ENCODE measurements around the gene KRTAP19-5.

The KRTAP19-5 gene

DNA sequence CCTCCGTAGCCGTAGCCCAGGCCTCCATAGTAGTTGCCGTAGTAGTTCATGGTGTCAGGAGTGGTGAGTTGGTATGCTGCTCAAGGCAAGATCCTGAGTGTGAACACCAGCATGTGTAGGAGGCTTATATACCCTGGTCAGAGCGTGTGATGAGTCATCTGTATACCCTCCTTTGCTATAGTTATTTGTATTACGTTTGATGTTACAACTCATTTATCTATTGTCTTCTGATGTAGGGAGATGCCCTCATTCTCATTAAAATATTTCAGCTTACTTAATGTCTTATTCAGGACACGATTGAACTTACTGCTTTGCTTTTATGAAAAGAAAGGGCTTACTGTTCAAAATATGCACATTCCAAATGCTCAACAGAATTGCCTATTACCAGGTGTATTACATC is at the start of gene KRTAP19-5:
Gene KRTAP19-5 (minus strand): TSS at position 101 of the 400 bp plus-strand sequence. CDS start 51 bp downstream, at position 50.
- no peak within 1 kb of the TSS for H3K9ac ChIP-seq (ENCODE audit: low read length)
- no peaks in the 10 kb centered on the region for H3K9me3 ChIP-seq (replicated peaks; ENCODE audit: insufficient read depth, low read length)
- no peak for DNase-seq
- TF ChIP-seq EZH2phosphoT487 (IDR thresholded peaks at IDR 0.05; ENCODE audit: low read length), result no peak
- no peak for TF ChIP-seq EZH2 (optimal IDR thresholded peaks at IDR 0.05; ENCODE audit: low read depth, low read length)
- TF ChIP-seq, protein P1, sequence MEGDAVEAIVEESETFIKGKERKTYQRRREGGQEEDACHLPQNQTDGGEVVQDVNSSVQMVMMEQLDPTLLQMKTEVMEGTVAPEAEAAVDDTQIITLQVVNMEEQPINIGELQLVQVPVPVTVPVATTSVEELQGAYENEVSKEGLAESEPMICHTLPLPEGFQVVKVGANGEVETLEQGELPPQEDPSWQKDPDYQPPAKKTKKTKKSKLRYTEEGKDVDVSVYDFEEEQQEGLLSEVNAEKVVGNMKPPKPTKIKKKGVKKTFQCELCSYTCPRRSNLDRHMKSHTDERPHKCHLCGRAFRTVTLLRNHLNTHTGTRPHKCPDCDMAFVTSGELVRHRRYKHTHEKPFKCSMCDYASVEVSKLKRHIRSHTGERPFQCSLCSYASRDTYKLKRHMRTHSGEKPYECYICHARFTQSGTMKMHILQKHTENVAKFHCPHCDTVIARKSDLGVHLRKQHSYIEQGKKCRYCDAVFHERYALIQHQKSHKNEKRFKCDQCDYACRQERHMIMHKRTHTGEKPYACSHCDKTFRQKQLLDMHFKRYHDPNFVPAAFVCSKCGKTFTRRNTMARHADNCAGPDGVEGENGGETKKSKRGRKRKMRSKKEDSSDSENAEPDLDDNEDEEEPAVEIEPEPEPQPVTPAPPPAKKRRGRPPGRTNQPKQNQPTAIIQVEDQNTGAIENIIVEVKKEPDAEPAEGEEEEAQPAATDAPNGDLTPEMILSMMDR (IDR thresholded peaks at IDR 0.05; ENCODE audit: low read length), result no peak
- no peak within 1 kb of the TSS for H2AFZ ChIP-seq (ENCODE audit: low read length)
- no peaks in the 10 kb centered on the region for H3K9me2 ChIP-seq (replicated peaks; ENCODE audit: insufficient read depth, low read length)
- no peak within 1 kb of the TSS for H3K4me2 ChIP-seq (ENCODE audit: low read depth, low read length)
- H3K4me3 ChIP-seq (ENCODE audit: low read length), result no peak within 1 kb of the TSS
- no peak within 1 kb of the TSS for H3K27ac ChIP-seq (ENCODE audit: low read length)
- no peaks in the 10 kb centered on the region for H3K79me2 ChIP-seq (ENCODE audit: low read length)
- H3K27me3 ChIP-seq (replicated peaks; ENCODE audit: insufficient read depth, low read length), result no peaks in the 10 kb centered on the region
- no peaks in the 10 kb centered on the region for H3K4me1 ChIP-seq (ENCODE audit: low read length)
- H3K36me3 ChIP-seq (replicated peaks; ENCODE audit: insufficient read depth, low read length), result no peaks in the 10 kb centered on the region
- H3F3A ChIP-seq (ENCODE audit: insufficient read depth, low read length), result no peaks in the 10 kb centered on the region
- H4K20me1 ChIP-seq (ENCODE audit: insufficient read depth, low read length), result no peaks in the 10 kb centered on the region

DNA sequence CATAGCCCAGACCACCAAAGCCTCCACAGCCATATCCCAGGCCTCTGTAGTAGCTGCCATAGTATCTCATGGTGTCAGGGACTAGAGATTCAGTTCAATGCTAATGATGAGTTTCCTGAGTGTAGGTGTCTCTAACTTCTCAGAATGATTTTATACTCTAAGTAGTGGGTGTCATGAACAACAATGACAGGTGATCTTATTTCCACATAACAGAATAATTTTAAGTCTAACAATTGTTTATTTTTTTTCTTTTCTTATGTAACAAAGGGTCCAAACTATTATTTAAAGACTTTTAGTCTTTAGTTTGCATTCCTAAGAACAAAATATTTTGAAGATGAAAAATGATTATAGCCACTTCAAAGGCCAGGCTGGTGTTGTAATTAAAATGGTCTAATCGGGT is 39.8 kb upstream of the KRTAP19-5 start, which contains the start of gene KRTAP19-6:
Gene KRTAP19-6 (minus strand): TSS at position 101 of the 400 bp plus-strand sequence. CDS start 31 bp downstream, at position 70.
- Histone ChIP-seq H2AFZ (ENCODE audit: low read length) (no peak within 1 kb of the TSS), H3K79me2 (ENCODE audit: low read length) (no peaks in the 10 kb centered on the region), H3K27ac (ENCODE audit: low read length) (no peak within 1 kb of the TSS), H3K27me3 (replicated peaks; ENCODE audit: insufficient read depth, low read length) (no peaks in the 10 kb centered on the region), H3K9me2 (replicated peaks; ENCODE audit: insufficient read depth, low read length) (no peaks in the 10 kb centered on the region), H3K36me3 (replicated peaks; ENCODE audit: insufficient read depth, low read length) (no peaks in the 10 kb centered on the region), H4K20me1 (ENCODE audit: insufficient read depth, low read length) (no peaks in the 10 kb centered on the region), H3K4me2 (ENCODE audit: low read depth, low read length) (no peak within 1 kb of the TSS), H3K4me1 (ENCODE audit: low read length) (no peaks in the 10 kb centered on the region), H3K9me3 (replicated peaks; ENCODE audit: insufficient read depth, low read length) (no peaks in the 10 kb centered on the region), H3K9ac (ENCODE audit: low read length) (no peak within 1 kb of the TSS), H3F3A (ENCODE audit: insufficient read depth, low read length) (no peaks in the 10 kb centered on the region), H3K4me3 (ENCODE audit: low read length) (no peak within 1 kb of the TSS)
- no peak for DNase-seq
- TF ChIP-seq EZH2 (optimal IDR thresholded peaks at IDR 0.05; ENCODE audit: low read depth, low read length), result no peak
- TF ChIP-seq, protein P1 (IDR thresholded peaks at IDR 0.05; ENCODE audit: low read length), result no peak
- no peak for TF ChIP-seq EZH2phosphoT487 (IDR thresholded peaks at IDR 0.05; ENCODE audit: low read length)

DNA sequence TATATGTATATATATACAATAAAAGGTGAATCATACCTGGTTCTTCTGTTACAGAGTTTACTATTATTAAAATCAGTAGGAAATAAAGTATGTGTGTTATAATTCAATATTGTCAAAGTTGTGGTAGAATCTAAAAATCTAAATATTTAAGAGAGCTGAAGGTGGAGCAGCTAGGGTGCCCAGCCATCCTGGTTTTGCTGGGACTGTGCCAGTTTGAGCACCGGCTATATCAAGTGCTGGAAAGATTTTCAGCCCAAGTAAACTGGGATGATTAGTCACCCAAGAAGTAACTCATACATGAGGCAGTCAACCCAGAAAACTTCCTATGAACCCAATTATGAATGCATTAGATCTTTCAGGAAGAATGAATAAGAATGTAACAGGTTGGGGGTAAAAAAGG is 16.9 kb upstream of the KRTAP19-5 start:
- Histone ChIP-seq H3F3A (ENCODE audit: insufficient read depth, low read length) (no peaks in the 10 kb centered on the region), H3K36me3 (replicated peaks; ENCODE audit: insufficient read depth, low read length) (no peaks in the 10 kb centered on the region), H3K27ac (ENCODE audit: low read length) (no peak overlapping the region), H3K9ac (ENCODE audit: low read length) (no peak overlapping the region), H3K79me2 (ENCODE audit: low read length) (no peaks in the 10 kb centered on the region), H3K4me2 (ENCODE audit: low read depth, low read length) (no peak overlapping the region), H2AFZ (ENCODE audit: low read length) (no peak overlapping the region), H3K9me2 (replicated peaks; ENCODE audit: insufficient read depth, low read length) (no peaks in the 10 kb centered on the region), H3K27me3 (replicated peaks; ENCODE audit: insufficient read depth, low read length) (no peaks in the 10 kb centered on the region), H3K9me3 (replicated peaks; ENCODE audit: insufficient read depth, low read length) (no peaks in the 10 kb centered on the region), H4K20me1 (ENCODE audit: insufficient read depth, low read length) (no peaks in the 10 kb centered on the region), H3K4me3 (ENCODE audit: low read length) (no peak overlapping the region), H3K4me1 (ENCODE audit: low read length) (no peaks in the 10 kb centered on the region)
- no peak for DNase-seq
- TF ChIP-seq EZH2phosphoT487 (IDR thresholded peaks at IDR 0.05; ENCODE audit: low read length), result no peak

DNA sequence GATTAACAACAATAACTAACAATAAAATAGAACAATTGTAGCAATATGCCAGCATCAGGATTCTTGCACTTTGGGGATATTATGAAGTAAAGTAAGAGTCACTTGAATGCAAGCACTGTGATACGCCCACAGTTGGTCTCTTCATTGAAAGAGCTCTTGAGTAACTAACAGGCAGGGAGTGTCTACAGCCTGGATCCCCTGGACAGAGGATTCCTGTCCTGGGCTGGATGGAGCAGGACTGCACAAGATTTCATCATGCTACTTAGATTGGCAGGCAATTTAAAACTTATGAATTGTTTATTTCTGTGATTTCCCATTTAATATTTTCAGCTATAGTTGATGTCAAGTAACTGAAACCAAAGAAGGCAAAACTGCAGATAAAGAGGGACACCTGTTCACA is 13.7 kb upstream of the KRTAP19-5 start:
- Histone ChIP-seq H3K79me2 (ENCODE audit: low read length) (no peaks in the 10 kb centered on the region), H3K9me3 (replicated peaks; ENCODE audit: insufficient read depth, low read length) (no peaks in the 10 kb centered on the region), H3F3A (ENCODE audit: insufficient read depth, low read length) (no peaks in the 10 kb centered on the region), H2AFZ (ENCODE audit: low read length) (no peak overlapping the region), H3K9me2 (replicated peaks; ENCODE audit: insufficient read depth, low read length) (no peaks in the 10 kb centered on the region), H4K20me1 (ENCODE audit: insufficient read depth, low read length) (no peaks in the 10 kb centered on the region), H3K36me3 (replicated peaks; ENCODE audit: insufficient read depth, low read length) (no peaks in the 10 kb centered on the region), H3K27ac (ENCODE audit: low read length) (no peak overlapping the region), H3K4me1 (ENCODE audit: low read length) (no peaks in the 10 kb centered on the region), H3K4me3 (ENCODE audit: low read length) (no peak overlapping the region), H3K4me2 (ENCODE audit: low read depth, low read length) (no peak overlapping the region), H3K27me3 (replicated peaks; ENCODE audit: insufficient read depth, low read length) (no peaks in the 10 kb centered on the region), H3K9ac (ENCODE audit: low read length) (no peak overlapping the region)
- no peak for DNase-seq
- TF ChIP-seq EZH2 (optimal IDR thresholded peaks at IDR 0.05; ENCODE audit: low read depth, low read length), result no peak
- TF ChIP-seq EZH2phosphoT487 (IDR thresholded peaks at IDR 0.05; ENCODE audit: low read length), result no peak
- TF ChIP-seq, protein P1 (IDR thresholded peaks at IDR 0.05; ENCODE audit: low read length), result no peak
